Measurements from ENCODE around the gene AGER.

- no peak for TF ChIP-seq POLR2A (IDR thresholded peaks at IDR 0.05; ENCODE audit: low read depth, low read length)
- no peak for TF ChIP-seq CTCF (conservative IDR thresholded peaks at IDR 0.05; ENCODE audit: low read depth, low read length)
- TF ChIP-seq USF2 (IDR thresholded peaks at IDR 0.05; ENCODE audit: low read depth, low read length): no peak
Observed at GRCh38 chr6:32168807-32169591, 15.1 kb downstream of the AGER start.

Data from IMR-90 (cell line).